Stimulated activated CD4-positive, alpha-beta T cell treated with anti-CD3 and anti-CD28 coated beads, Interleukin-15, amount 100 ng/mL, for 1 hour (primary cell): Measurements from ENCODE around the gene CLIC1.

Experiments used
- DNase-seq, 2 donors: peaks; one replicate each; pipeline ENCODE4 v3.0.0-alpha.2; 2020; ENCODE audit warnings: low read depth in 1 of 2, low spot score in 1 of 2

CLIC1 gene

GRCh38 chr6:31768363-31769257 is 32.3 kb upstream of the CLIC1 start:
- no peak for DNase-seq

- DNase-seq = no peak
These were observed 30.8 kb upstream of the CLIC1 start for GRCh38 chr6:31767096-31767645.

GRCh38 chr6:31765910-31766794 is 29.8 kb upstream of the CLIC1 start:
- no peak for DNase-seq

- no peak for DNase-seq
These were observed 29.2 kb upstream of the CLIC1 start for GRCh38 chr6:31765559-31765909.

- no peak for DNase-seq
These were observed 27.9 kb upstream of the CLIC1 start for GRCh38 chr6:31764198-31764597.

- DNase-seq = no peak
These were observed 27.2 kb upstream of the CLIC1 start for GRCh38 chr6:31763619-31763940.

- DNase-seq = no peak
These were observed 26.7 kb upstream of the CLIC1 start for GRCh38 chr6:31762878-31763618.

GRCh38 chr6:31762356-31762755 is 26.0 kb upstream of the CLIC1 start, which contains the start of gene SAPCD1:
SAPCD1 (plus strand) TSS chr6:31762656; CDS start chr6:31763055, 399 bp downstream.
- DNase-seq = no peak

- DNase-seq = no peak
These were observed 25.0 kb upstream of the CLIC1 start for GRCh38 chr6:31761343-31761742.

- DNase-seq = no peak
These were observed 24.5 kb upstream of the CLIC1 start for GRCh38 chr6:31760790-31761189.

- no peak for DNase-seq
These were observed 22.0 kb upstream of the CLIC1 start for GRCh38 chr6:31758281-31758680.

- no peak for DNase-seq
These were observed 16.5 kb upstream of the CLIC1 start for GRCh38 chr6:31752739-31753319.

- no peak for DNase-seq
These were observed 14.2 kb upstream of the CLIC1 start for GRCh38 chr6:31750411-31751022.

- no peak for DNase-seq
These were observed 13.1 kb upstream of the CLIC1 start for GRCh38 chr6:31749301-31750036.

GRCh38 chr6:31744422-31744821 is 8.1 kb upstream of the CLIC1 start:
- no peak for DNase-seq

- DNase-seq = no peak
These were observed 6.6 kb upstream of the CLIC1 start for GRCh38 chr6:31742894-31743293.

GRCh38 chr6:31741815-31742214 is 5.5 kb upstream of the CLIC1 start:
- DNase-seq = no peak

GRCh38 chr6:31740397-31741223 is 4.3 kb upstream of the CLIC1 start:
- no peak for DNase-seq
